CD4-positive, alpha-beta memory T cell (primary cell): ENCODE data around the gene LMF2. TPM values are rescaled to one million over a fixed set of nuclear protein-coding genes. Genes with fewer than 3 reads are reported as not detected.

Source experiments
- CTCF ChIA-PET: fragments of 350-600 bp; sonication (Branson Sonifier 250); formaldehyde crosslinking; loops from one replicate; lab custom pipeline; 2021; ENCODE audit warnings: inconsistent platforms; ENCODE audit not compliant: partially characterized antibody; lab: Charles Lee
- POLR2A ChIA-PET: fragments of 350-600 bp; sonication (Branson Sonifier 250); formaldehyde crosslinking; loops from one replicate; lab custom pipeline; 2021; ENCODE audit not compliant: partially characterized antibody; lab: Charles Lee
- DNase-seq, 5 donors: peaks; one replicate each; pipeline versions ENCODE4 v3.0.0 to v3.0.0-alpha.2; 2020 to 2022; ENCODE audit warnings: mixed read lengths in 1 of 5
- H3K27ac ChIP-seq: one replicate; pipeline ENCODE4 v1.7.0; 2013; ENCODE audit warnings: low read depth, low read length
- H3K27me3 ChIP-seq: 2 replicates; pipeline ENCODE4 v1.7.0; 2013; ENCODE audit warnings: mild to moderate bottlenecking, low read length, moderate library complexity; ENCODE audit not compliant: insufficient read depth
- H3K36me3 ChIP-seq: 2 replicates; pipeline ENCODE4 v1.7.0; 2013; ENCODE audit warnings: mild to moderate bottlenecking, low read length, moderate library complexity; ENCODE audit not compliant: insufficient read depth
- H3K4me1 ChIP-seq: 2 replicates; pipeline ENCODE4 v1.7.0; 2013; ENCODE audit warnings: mild to moderate bottlenecking, low read length, moderate library complexity; ENCODE audit not compliant: insufficient read depth
- H3K4me3 ChIP-seq, 2 donors: one replicate each; pipeline ENCODE4 v1.7.0; 2013; ENCODE audit warnings: low read length in 2 of 2, mild to moderate bottlenecking in 1 of 2
- H3K9me3 ChIP-seq, 2 donors: one replicate each; pipeline ENCODE4 v1.7.0; 2013; ENCODE audit warnings: low read length in 2 of 2, control low read depth in 1 of 2; ENCODE audit not compliant: control insufficient read depth in 1 of 2
- H3K27ac Mint-ChIP-seq, 7 donors: one replicate each; pipeline ENCODE4 v1.8.0; 2020 to 2021; ENCODE audit warnings: mixed read lengths in 7 of 7, mild to moderate bottlenecking in 6 of 7, inconsistent platforms in 3 of 7, moderate library complexity in 3 of 7
- H3K27me3 Mint-ChIP-seq, 2 donors: one replicate each; pipeline ENCODE4 v1.8.0; 2020 to 2021; ENCODE audit warnings: mixed read lengths in 2 of 2
- H3K36me3 Mint-ChIP-seq, 2 donors: one replicate each; pipeline ENCODE4 v1.8.0; 2020 to 2021; ENCODE audit warnings: mixed read lengths in 2 of 2, inconsistent platforms in 1 of 2, mild to moderate bottlenecking in 1 of 2
- H3K4me1 Mint-ChIP-seq, 4 donors: one replicate each; pipeline ENCODE4 v1.8.0; 2020 to 2021; ENCODE audit warnings: mixed read lengths in 4 of 4, mild to moderate bottlenecking in 1 of 4
- H3K4me3 Mint-ChIP-seq, 8 donors: one replicate each; pipeline ENCODE4 v1.8.0; 2020 to 2021; ENCODE audit warnings: mixed read lengths in 8 of 8, mild to moderate bottlenecking in 7 of 8, moderate library complexity in 6 of 8, inconsistent platforms in 3 of 8
- H3K9me3 Mint-ChIP-seq, 8 donors: one replicate each; pipeline ENCODE4 v1.8.0; 2020 to 2021; ENCODE audit warnings: mixed read lengths in 8 of 8, mild to moderate bottlenecking in 5 of 8, inconsistent platforms in 3 of 8, moderate library complexity in 1 of 8
- intact Hi-C: fragments of 100-400 bp; cut with micrococcal nuclease; formaldehyde crosslinking; loops from one replicate; pipeline ENCODE4 v1.15.1; 2023
- polyA plus RNA-seq, 2 donors: library from polyadenylated mRNA; unstranded; fragments of 300-500 nt; fragmentation: Illumina TruSeq; gene quantifications; one replicate each; pipeline ENCODE4 v1.2.3, GENCODE V29; 2021
- total RNA-seq, 2 experiments: library from RNA; stranded (reverse); gene quantifications; one replicate each; pipeline ENCODE4 v1.2.3, GENCODE V29; 2021

The LMF2 gene
- total and polyA plus RNA-seq, 4 experiments from 2014 or later, result 21.7 to 155 (median 93.1) TPM

GRCh38 chr22:50488886-50489285, 18.6 kb downstream of the LMF2 start:
- no peaks in the 10 kb centered on the region for H3K27me3 ChIP-seq
- Mint-ChIP-seq H3K4me1 (peaks cover 5 to 13% (median 6%) of the 10 kb centered on the region in 4 donors), H3K27ac (no peak overlapping the region), H3K36me3 (no peaks in the 10 kb centered on the region), H3K27me3 (no peaks in the 10 kb centered on the region), H3K4me3 (no peak overlapping the region), H3K9me3 (no peaks in the 10 kb centered on the region)
- CTCF ChIA-PET, result no interaction called here
- intact Hi-C loops, result no loop called here
- no peaks in the 10 kb centered on the region for H3K9me3 ChIP-seq
- POLR2A ChIA-PET, result no interaction called here
- H3K36me3 ChIP-seq, result no peaks in the 10 kb centered on the region
- no peak overlapping the region for H3K27ac ChIP-seq
- H3K4me1 ChIP-seq, result peaks cover 8% of the 10 kb centered on the region
- no peak overlapping the region for H3K4me3 ChIP-seq
- DNase-seq, result no peak

- H3K27ac Mint-ChIP-seq, result no peak overlapping the region
- Histone ChIP-seq H3K4me3 (no peak overlapping the region), H3K27me3 (no peaks in the 10 kb centered on the region), H3K4me1 (peaks cover 8% of the 10 kb centered on the region), H3K27ac (no peak overlapping the region), H3K36me3 (no peaks in the 10 kb centered on the region), H3K9me3 (no peaks in the 10 kb centered on the region)
- H3K4me3 Mint-ChIP-seq, result no peak overlapping the region
- peaks cover 5 to 13% (median 6%) of the 10 kb centered on the region in 4 donors for H3K4me1 Mint-ChIP-seq
- H3K9me3 Mint-ChIP-seq, result no peaks in the 10 kb centered on the region
- DNase-seq, result no peak
- no peaks in the 10 kb centered on the region for H3K36me3 Mint-ChIP-seq
- POLR2A ChIA-PET, result no interaction called here
- intact Hi-C loops, result no loop called here
- CTCF ChIA-PET, result no interaction called here
- H3K27me3 Mint-ChIP-seq, result no peaks in the 10 kb centered on the region
Observed at GRCh38 chr22:50488006-50488677, 19.4 kb downstream of the LMF2 start.

- H3K4me1 ChIP-seq, result peaks cover 8% of the 10 kb centered on the region
- Mint-ChIP-seq H3K4me1 (peaks cover 5 to 13% (median 6%) of the 10 kb centered on the region in 4 donors), H3K9me3 (no peaks in the 10 kb centered on the region), H3K36me3 (no peaks in the 10 kb centered on the region), H3K4me3 (no peak overlapping the region), H3K27ac (no peak overlapping the region), H3K27me3 (no peaks in the 10 kb centered on the region)
- no peaks in the 10 kb centered on the region for H3K27me3 ChIP-seq
- no peak overlapping the region for H3K4me3 ChIP-seq
- no peaks in the 10 kb centered on the region for H3K36me3 ChIP-seq
- no peak overlapping the region for H3K27ac ChIP-seq
- intact Hi-C loops, result no loop called here
- CTCF ChIA-PET, result interaction anchor here (0.8 to 2.2 kb wide), 2 partner anchors 9 to 10 kb away, joined by 3 to 8 read pairs; no protein-coding TSS in a partner anchor
- POLR2A ChIA-PET, result no interaction called here
- no peak for DNase-seq
- no peaks in the 10 kb centered on the region for H3K9me3 ChIP-seq
Observed at GRCh38 chr22:50487290-50488005, 20.1 kb downstream of the LMF2 start.

- H3K4me1 Mint-ChIP-seq, result peaks cover 5 to 13% (median 6%) of the 10 kb centered on the region in 4 donors
- intact Hi-C loops, result no loop called here
- no peak within 1 kb of the TSS for H3K4me3 Mint-ChIP-seq
- Histone ChIP-seq H3K27ac (no peak within 1 kb of the TSS), H3K36me3 (no peaks in the 10 kb centered on the region), H3K4me1 (peaks cover 15% of the 10 kb centered on the region), H3K27me3 (no peaks in the 10 kb centered on the region), H3K4me3 (no peak within 1 kb of the TSS), H3K9me3 (no peaks in the 10 kb centered on the region)
- H3K36me3 Mint-ChIP-seq, result no peaks in the 10 kb centered on the region
- POLR2A ChIA-PET, result no interaction called here
- H3K27me3 Mint-ChIP-seq, result no peaks in the 10 kb centered on the region
- no peaks in the 10 kb centered on the region for H3K9me3 Mint-ChIP-seq
- DNase-seq, result no peak
- H3K27ac Mint-ChIP-seq, result peak within 1 kb of the TSS in 2 of 7 donors; percentile 4 to 30
- CTCF ChIA-PET, result interaction anchor here (0.8 to 2.2 kb wide), 2 partner anchors 8 to 11 kb away, joined by 3 to 8 read pairs; no protein-coding TSS in a partner anchor
Observed at GRCh38 chr22:50486561-50487289, 20.8 kb downstream of the LMF2 start, which contains the start of gene MIOX. Gene MIOX, plus strand, starts transcription at chr22:50486859. Its CDS starts 39 bp downstream, at chr22:50486898.

- peak overlapping the region in 1 of 7 donors; percentile 30 for H3K27ac Mint-ChIP-seq
- Histone ChIP-seq H3K36me3 (no peaks in the 10 kb centered on the region), H3K4me1 (peaks cover 11% of the 10 kb centered on the region), H3K4me3 (no peak overlapping the region), H3K27ac (no peak overlapping the region), H3K27me3 (no peaks in the 10 kb centered on the region), H3K9me3 (no peaks in the 10 kb centered on the region)
- no peaks in the 10 kb centered on the region for H3K36me3 Mint-ChIP-seq
- ChIA-PET POLR2A (no interaction called here), CTCF (interaction anchor here (0.9 to 2.2 kb wide), 2 partner anchors 12 to 13 kb away, joined by 5 to 8 read pairs; no protein-coding TSS in a partner anchor)
- intact Hi-C loops, result no loop called here
- H3K27me3 Mint-ChIP-seq, result no peaks in the 10 kb centered on the region
- H3K9me3 Mint-ChIP-seq, result no peaks in the 10 kb centered on the region
- DNase-seq, result no peak
- H3K4me1 Mint-ChIP-seq, result peaks cover 0 to 7% (median 2%) of the 10 kb centered on the region in 4 donors
- peak overlapping the region in 1 of 8 donors; percentile 7 for H3K4me3 Mint-ChIP-seq
Observed at GRCh38 chr22:50485221-50486131, 22.0 kb downstream of the LMF2 start.

GRCh38 chr22:50483977-50484853, 23.3 kb downstream of the LMF2 start:
- ChIA-PET CTCF (interaction anchor here (0.9 kb wide), 2 partner anchors 14 to 41 kb away, joined by 4 to 5 read pairs; partner anchors contain the start of gene SCO2), POLR2A (interaction anchor here (0.6 to 4.1 kb wide), 2 partner anchors 15 to 42 kb away, joined by 3 to 39 read pairs; no protein-coding TSS in a partner anchor)
- Histone ChIP-seq H3K27ac (no peak overlapping the region), H3K4me1 (peaks cover 11% of the 10 kb centered on the region), H3K27me3 (no peaks in the 10 kb centered on the region), H3K4me3 (no peak overlapping the region), H3K9me3 (no peaks in the 10 kb centered on the region), H3K36me3 (no peaks in the 10 kb centered on the region)
- Mint-ChIP-seq H3K4me3 (peak overlapping the region in 3 of 8 donors; percentile 21 to 48 (median 46)), H3K9me3 (no peaks in the 10 kb centered on the region), H3K4me1 (peaks cover 2 to 15% (median 9%) of the 10 kb centered on the region in 4 donors), H3K27ac (no peak overlapping the region), H3K36me3 (no peaks in the 10 kb centered on the region), H3K27me3 (no peaks in the 10 kb centered on the region)
- no peak for DNase-seq
- intact Hi-C loops, result no loop called here
